A549 (cell line): Measurements from ENCODE around the gene SCN4B.

ENCODE experiments used
- RFX5 ChIP-seq: fragments of 450-650 bp; IDR thresholded peaks from 2 replicates; pipeline ENCODE4 v1.7.1; 2014; ENCODE audit warnings: antibody characterized with exemption, mild to moderate bottlenecking, moderate library complexity
- SMC3 ChIP-seq: fragments of >200 bp; sonication (Bioruptor Twin); formaldehyde crosslinking; IDR thresholded peaks from 3 replicates; pipeline ENCODE4 v1.6.1; 2018; ENCODE audit warnings: inconsistent platforms
- TF ChIP-seq, protein P1 (sequence below): fragments of >200 bp; sonication (Bioruptor Twin); formaldehyde crosslinking; IDR thresholded peaks from 3 replicates; pipeline ENCODE4 v1.5.1; 2016

DNA sequence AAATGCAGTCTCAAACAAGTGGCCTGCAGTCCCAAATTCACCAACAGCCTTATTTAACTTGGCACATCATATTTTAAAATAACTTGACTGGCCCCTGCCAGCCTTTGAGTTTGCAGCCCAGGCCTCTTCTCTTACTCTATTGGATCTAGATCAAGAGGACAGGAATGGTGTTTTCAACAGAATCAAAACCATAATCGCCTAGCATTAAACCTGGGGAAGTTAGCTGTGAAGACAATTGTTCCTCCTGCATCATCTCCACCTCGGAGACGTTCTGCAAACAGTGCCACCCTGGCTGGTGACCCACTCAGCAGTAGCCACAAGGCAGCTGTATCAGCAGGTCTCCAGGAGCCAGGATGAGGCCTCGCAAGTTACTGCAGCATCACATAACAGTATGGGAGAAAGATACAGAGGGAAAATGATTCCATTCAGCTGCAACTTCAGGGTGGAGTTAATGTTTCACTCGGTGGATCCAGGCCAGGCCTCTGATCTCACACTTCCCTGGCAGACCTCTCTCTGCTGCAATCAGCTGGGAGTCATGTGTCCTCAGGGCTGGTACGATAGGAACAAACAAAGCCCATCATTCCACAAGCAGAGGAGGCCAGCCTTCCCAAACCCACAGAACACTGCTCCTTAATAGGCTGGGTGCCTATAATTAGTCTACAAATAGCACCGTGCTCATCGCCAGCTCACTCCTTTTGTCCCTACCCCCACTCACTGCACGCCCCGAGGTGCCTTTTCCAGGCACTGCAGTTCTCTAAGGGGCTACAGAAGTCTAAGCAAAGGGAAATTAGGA lies 42.4 kb upstream of the SCN4B start:
- TF ChIP-seq SMC3: no peak
- TF ChIP-seq, protein P1, sequence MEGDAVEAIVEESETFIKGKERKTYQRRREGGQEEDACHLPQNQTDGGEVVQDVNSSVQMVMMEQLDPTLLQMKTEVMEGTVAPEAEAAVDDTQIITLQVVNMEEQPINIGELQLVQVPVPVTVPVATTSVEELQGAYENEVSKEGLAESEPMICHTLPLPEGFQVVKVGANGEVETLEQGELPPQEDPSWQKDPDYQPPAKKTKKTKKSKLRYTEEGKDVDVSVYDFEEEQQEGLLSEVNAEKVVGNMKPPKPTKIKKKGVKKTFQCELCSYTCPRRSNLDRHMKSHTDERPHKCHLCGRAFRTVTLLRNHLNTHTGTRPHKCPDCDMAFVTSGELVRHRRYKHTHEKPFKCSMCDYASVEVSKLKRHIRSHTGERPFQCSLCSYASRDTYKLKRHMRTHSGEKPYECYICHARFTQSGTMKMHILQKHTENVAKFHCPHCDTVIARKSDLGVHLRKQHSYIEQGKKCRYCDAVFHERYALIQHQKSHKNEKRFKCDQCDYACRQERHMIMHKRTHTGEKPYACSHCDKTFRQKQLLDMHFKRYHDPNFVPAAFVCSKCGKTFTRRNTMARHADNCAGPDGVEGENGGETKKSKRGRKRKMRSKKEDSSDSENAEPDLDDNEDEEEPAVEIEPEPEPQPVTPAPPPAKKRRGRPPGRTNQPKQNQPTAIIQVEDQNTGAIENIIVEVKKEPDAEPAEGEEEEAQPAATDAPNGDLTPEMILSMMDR: no peak
- TF ChIP-seq RFX5: no peak
